Subcutaneous abdominal adipose tissue (tissue), 5 donors: ENCODE data around the gene RAB43.
"Not testable (repeated sequence)": the region's sequence is repeated elsewhere in the genome, so short reads cannot be mapped to it uniquely, and the experiment has no call there.

Experiments
- H3K27ac ChIP-seq: one replicate; pipeline ENCODE4 v1.7.0; 2013; ENCODE audit warnings: low read depth, mild to moderate bottlenecking, inconsistent platforms, low read length, moderate library complexity
- H3K27me3 ChIP-seq, 5 donors: one replicate each; pipeline ENCODE4 v1.7.0; 2013; ENCODE audit warnings: low read length in 5 of 5, inconsistent platforms in 1 of 5; ENCODE audit not compliant: control insufficient read depth in 5 of 5, insufficient read depth in 4 of 5
- H3K36me3 ChIP-seq, 5 donors: one replicate each; pipeline ENCODE4 v1.7.0; 2013; ENCODE audit warnings: low read length in 5 of 5; ENCODE audit not compliant: control insufficient read depth in 5 of 5, insufficient read depth in 5 of 5
- H3K4me1 ChIP-seq, 5 donors: one replicate each; pipeline ENCODE4 v1.7.0; 2013; ENCODE audit warnings: low read length in 5 of 5, mild to moderate bottlenecking in 3 of 5, moderate library complexity in 1 of 5; ENCODE audit not compliant: control insufficient read depth in 5 of 5, insufficient read depth in 5 of 5
- H3K4me3 ChIP-seq, 5 donors: one replicate each; pipeline ENCODE4 v1.7.0; 2013; ENCODE audit warnings: low read length in 5 of 5, low read depth in 1 of 5
- H3K9ac ChIP-seq, 5 donors: one replicate each; pipeline ENCODE4 v1.7.0; 2013; ENCODE audit warnings: low read length in 5 of 5, mild to moderate bottlenecking in 4 of 5, moderate library complexity in 3 of 5
- H3K9me3 ChIP-seq, 5 donors: one replicate each; pipeline ENCODE4 v1.7.0; 2013; ENCODE audit warnings: low read length in 5 of 5; ENCODE audit not compliant: control insufficient read depth in 5 of 5
- donor health status: healthy.
- donor health status: healthy.
- donor health status: healthy.
- donor health status: healthy.
- donor health status: healthy.

The RAB43 gene

DNA sequence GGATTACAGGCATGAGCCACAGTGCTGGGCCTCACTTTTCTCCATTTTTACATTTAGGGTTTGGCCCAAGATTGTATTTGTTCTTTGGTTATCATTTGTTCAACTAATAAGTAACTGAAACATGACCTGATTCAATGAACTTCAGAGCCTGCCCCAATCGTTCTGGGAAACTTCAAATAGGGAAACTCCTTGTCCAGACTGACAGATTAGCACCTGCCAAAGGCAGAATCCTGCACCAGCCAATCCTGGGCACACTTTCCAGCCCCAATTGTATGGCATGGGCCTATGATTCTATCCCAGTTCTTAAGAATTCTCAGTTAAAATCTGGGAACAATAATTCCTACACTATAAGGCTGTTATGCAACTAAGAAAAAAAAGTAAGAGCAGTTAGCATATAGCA is 18.3 kb upstream of the RAB43 start:
- H3K9ac ChIP-seq = no peak overlapping the region

DNA sequence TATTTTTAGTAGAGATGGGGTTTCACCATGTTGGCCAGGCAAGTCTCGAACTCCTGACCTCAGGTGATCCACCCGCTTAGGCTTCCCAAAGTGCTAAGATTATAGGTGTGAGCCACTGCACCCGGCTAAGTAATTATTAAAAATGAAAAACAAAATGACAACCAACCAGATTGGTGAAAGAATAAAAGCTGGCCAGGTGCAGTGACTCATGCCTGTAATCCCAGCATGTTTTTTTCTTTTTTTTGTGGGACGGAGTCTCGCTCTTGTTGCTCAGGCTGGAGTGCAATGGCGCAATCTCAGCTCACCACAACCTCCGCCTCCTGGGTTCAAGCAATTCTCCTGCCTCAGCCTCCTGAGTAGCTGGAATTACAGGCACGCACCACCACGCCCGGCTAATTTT is 14.7 kb upstream of the RAB43 start:
- H3K36me3 ChIP-seq = peaks cover 9 to 70% (median 57%) of the 10 kb centered on the region in 5 donors
- not testable (repeated sequence) for H3K4me1 ChIP-seq, H3K27ac ChIP-seq, H3K4me3 ChIP-seq, H3K27me3 ChIP-seq, H3K9ac ChIP-seq, H3K9me3 ChIP-seq

More for the DNA sequence above, 18.3 kb upstream of the RAB43 start:
- Histone ChIP-seq H3K27ac (no peak overlapping the region), H3K4me1 (no peaks in the 10 kb centered on the region), H3K4me3 (no peak overlapping the region), H3K27me3 (no peaks in the 10 kb centered on the region), H3K9me3 (no peaks in the 10 kb centered on the region), H3K36me3 (peaks cover 16 to 54% (median 35%) of the 10 kb centered on the region in 5 donors)

DNA sequence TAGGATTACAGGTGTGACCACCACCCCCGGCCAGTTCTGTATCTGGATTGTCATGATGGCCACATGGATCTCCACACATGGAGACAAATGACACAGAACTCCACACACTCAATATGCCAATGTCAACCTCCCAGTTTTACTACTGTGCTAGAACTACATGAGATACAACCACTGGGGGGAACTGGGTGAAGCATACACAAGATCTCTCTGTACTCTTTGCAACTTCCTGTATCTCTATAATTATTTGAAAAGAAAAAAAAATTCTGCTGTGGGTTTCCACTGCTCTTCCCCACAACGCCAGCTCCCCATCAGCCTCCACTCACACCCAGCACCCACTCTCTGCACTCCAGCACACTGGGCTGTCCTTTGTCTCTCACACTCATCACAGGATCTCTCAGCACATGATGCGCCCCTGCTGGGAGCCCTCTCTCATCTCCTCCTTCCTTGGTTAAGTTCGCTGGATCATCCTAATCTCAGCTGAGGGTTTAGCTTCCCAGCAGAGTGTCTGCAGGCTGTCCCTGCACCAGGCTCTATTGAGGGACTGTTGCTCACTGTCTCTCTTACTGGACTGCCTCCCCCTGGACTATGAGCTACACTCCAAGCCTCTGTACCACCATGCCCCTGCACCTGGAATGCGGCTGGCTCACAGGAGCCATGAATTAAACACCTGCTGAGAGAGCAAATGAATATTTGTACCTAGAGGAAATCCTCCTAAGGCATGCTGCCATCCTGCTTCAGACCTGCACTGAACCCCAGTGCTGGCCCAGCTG is 10.7 kb upstream of the RAB43 start:
- H3K27ac ChIP-seq = no peak overlapping the region
- H3K9me3 ChIP-seq = no peaks in the 10 kb centered on the region
- no peak overlapping the region for H3K4me3 ChIP-seq
- H3K4me1 ChIP-seq = no peaks in the 10 kb centered on the region
- peaks cover 6 to 81% (median 72%) of the 10 kb centered on the region in 5 donors for H3K36me3 ChIP-seq
- H3K27me3 ChIP-seq = no peaks in the 10 kb centered on the region
- H3K9ac ChIP-seq = no peak overlapping the region

DNA sequence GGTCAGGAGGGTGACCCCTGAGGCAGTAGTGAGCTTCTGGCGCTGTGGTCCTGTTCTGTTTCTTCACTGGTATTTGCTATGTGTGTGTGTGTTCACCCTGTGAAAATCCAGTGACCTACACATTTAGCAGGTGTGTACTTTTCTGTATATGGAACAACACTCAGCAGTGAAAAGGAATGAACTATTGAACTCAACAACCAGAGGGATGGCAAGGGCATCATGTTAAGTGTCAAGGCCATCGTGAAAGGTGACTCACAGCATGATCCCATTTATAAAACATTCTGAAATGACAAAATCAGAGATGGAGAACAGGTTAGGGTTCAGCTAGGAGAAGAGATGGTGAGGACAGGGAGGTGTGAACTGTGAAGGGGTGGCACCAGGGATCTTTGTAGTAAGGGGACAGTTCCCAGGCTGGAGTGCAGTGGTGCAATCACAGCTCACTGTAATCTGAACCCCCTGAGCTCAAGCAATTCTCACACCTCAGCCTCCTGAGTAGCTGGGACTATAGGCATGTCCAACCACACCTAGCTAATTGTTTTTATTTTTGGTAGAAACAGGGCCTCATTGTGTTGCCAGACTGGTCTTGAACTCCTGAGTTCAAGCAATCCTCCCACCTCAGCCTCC is 10.0 kb upstream of the RAB43 start:
- no peak overlapping the region for H3K9ac ChIP-seq
- H3K27ac ChIP-seq = no peak overlapping the region
- H3K4me3 ChIP-seq = no peak overlapping the region
- no peaks in the 10 kb centered on the region for H3K9me3 ChIP-seq
- no peaks in the 10 kb centered on the region for H3K4me1 ChIP-seq
- H3K36me3 ChIP-seq = peaks cover 6 to 88% (median 78%) of the 10 kb centered on the region in 5 donors
- H3K27me3 ChIP-seq = no peaks in the 10 kb centered on the region

DNA sequence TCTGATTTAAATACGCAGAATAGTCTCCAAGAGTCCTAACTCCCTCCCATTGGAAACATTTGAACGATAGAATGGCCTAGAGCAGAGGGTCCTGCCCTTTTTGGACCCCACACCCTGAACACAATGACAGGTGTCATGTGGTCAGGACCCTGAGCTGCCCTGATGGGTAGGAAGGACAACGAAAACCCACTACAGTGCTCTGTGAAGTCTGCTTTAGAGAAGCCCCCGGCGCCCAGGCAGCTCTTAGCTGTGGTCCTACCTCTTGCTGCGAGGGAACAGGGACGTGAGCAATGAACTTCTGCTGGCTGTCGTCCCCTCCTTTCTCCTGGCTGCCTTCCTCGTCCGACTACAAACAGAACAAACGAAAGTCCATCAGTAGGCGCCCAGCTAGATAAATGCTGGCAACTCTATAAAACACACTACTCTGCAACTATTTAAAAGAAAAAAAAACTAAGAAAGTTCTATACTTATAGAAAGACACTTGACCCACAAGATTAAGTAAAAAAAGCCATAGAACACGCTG is 8.7 kb upstream of the RAB43 start:
- H3K9me3 ChIP-seq = no peaks in the 10 kb centered on the region
- no peaks in the 10 kb centered on the region for H3K27me3 ChIP-seq
- no peaks in the 10 kb centered on the region for H3K4me1 ChIP-seq
- H3K27ac ChIP-seq = no peak overlapping the region
- H3K9ac ChIP-seq = no peak overlapping the region
- H3K4me3 ChIP-seq = no peak overlapping the region
- peaks cover 6 to 85% (median 81%) of the 10 kb centered on the region in 5 donors for H3K36me3 ChIP-seq

DNA sequence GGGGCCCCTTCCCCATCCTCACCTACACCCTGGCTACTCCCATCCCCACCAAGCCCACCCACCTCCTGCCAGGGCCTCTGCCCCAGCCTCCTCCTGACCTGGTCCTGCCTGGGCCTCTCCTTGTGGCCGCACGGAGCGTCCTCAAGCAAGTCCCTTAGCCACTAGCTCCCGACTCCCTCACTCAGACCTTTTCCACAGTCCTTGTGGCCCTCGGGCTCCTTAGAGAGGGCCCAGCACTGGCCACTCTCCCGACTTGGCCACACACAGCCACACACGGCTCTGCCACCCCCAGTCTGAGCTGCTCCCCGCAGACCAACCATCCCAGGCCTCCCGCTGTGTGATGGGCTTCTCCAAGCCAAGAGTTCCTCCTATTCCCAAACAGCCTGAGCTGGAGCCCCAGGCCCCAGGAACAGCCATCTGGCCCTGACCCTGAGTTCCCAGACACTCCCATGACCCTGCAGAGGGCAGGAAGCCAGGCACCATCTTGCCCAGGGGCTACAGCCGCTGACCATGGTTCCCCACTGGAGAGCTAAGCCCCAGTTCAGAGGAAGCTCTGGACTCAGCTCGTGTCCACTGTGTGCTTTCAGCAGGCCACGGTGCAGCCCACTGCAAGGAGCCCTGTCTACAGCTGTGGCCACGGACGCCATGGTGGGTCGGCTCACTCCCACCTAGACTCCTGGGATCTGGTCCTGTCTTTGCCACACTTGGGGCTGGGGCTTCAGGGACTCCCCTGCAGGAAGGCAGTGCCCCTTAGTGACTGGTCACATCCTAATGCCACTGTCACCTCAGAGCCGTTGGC is 7.0 kb upstream of the RAB43 start:
- Histone ChIP-seq H3K27ac (no peak overlapping the region), H3K9ac (no peak overlapping the region), H3K4me1 (no peaks in the 10 kb centered on the region), H3K27me3 (no peaks in the 10 kb centered on the region), H3K36me3 (peaks cover 3 to 72% (median 66%) of the 10 kb centered on the region in 5 donors), H3K9me3 (no peaks in the 10 kb centered on the region), H3K4me3 (no peak overlapping the region)

DNA sequence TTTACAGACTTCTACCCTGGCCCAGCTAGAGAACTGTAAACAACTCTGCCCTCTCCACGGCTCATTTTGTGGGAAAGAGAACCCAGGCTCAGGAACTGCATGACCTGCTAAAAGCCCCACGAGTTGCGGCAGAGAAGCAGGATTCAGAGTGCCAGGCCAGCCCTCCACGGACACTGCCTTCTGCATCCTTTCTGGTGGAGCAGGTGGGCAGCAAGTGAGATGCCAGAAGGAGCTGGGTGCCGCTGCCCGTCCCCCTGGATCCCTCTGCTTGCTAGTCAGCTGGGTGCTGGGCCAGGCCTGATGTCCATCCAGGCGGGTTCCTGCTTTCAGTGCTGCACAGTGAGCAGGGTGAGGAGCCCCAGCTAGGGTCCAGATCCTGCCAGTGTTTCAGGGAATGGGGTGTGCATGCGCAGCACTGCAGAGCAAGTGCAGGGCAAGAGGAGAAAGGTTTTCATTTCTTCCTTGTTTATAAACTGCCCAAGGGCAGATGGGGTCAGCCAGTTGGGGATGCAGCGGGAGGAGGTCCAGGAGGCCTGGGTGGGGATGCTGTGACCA is 5.2 kb upstream of the RAB43 start:
- H3K9ac ChIP-seq = no peak overlapping the region
- H3K4me1 ChIP-seq = no peaks in the 10 kb centered on the region
- no peaks in the 10 kb centered on the region for H3K9me3 ChIP-seq
- no peaks in the 10 kb centered on the region for H3K27me3 ChIP-seq
- H3K36me3 ChIP-seq = peaks cover 3 to 55% (median 49%) of the 10 kb centered on the region in 5 donors
- no peak overlapping the region for H3K4me3 ChIP-seq
- H3K27ac ChIP-seq = no peak overlapping the region

DNA sequence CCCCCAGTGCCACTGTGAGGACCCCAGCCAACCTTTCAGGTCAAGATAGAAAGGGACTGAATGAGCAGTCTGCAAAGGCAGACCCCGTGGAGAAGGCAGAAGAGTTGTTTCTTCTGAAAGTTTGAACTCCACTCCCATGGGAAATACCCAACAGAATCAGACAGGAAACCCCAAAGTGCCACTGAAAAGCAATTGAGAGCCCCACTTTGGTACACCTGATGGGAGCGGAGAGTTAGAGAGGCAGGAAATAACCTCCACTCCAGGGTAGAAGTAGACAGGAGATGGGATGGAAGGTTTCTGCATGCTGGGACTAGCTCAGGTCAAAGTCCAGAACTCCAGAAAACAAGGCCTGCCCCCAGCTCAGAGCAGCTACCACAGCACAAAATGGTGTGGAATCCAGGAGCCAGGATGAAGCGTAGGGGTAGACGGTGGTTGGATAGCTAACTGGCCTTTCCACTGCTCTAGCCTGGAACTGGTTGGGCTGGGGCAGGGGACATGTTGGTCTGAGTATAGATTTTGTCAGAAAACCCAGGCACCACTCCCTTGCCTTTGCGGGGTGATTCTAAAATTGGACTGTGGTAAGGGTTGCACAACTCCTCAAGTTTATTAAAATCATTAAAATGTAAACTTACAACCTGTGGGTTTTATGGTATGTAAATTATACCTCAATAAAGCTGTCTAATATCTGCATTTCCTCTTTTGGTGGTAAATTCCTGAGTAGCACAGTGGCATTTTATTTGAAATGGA is 1.9 kb upstream of the RAB43 start:
- H3K9me3 ChIP-seq = no peaks in the 10 kb centered on the region
- no peak overlapping the region for H3K9ac ChIP-seq
- peaks cover 13 to 25% (median 16%) of the 10 kb centered on the region in 5 donors for H3K4me1 ChIP-seq
- H3K27ac ChIP-seq = no peak overlapping the region
- peaks cover 0 to 25% (median 19%) of the 10 kb centered on the region in 5 donors for H3K36me3 ChIP-seq
- H3K4me3 ChIP-seq = no peak overlapping the region
- H3K27me3 ChIP-seq = no peaks in the 10 kb centered on the region

DNA sequence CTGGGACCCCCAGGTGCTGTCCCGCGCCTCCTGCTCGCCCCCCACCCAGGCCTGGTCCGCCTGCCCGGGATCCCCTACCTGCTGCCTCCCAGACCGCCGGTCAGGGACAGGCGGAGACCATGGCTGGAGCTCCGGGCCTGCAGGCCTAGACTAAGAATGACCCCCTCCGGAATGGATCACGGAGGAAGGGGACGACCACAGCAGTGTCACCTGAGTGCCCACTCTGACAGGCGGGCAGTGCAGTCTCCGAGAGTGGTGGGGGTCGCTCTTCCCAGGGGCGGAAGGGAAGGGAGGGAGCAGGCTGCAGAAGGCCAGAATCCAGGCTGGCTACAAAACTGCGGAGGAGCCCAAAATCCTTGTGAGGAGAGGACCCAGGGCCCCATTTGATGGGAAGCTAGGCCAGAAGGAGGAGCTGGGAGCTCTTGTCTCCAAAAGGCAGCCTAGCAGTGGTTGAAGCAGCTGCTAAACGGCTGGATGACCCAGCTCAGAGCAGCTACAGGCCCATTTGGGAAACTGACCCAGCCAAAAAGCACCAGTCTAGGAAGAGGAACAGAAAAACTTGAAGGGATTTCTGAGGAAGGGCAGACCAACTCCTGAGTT is 908 bp upstream of the RAB43 start:
- H3K4me3 ChIP-seq = peak overlapping the region in 3 of 5 donors; percentile 61 to 83 (median 67)
- peak overlapping the region in 2 of 5 donors; percentile 60 to 84 for H3K9ac ChIP-seq

More for the DNA sequence above, 908 bp upstream of the RAB43 start:
- Histone ChIP-seq H3K27ac (peak overlapping the region; percentile 70), H3K9me3 (no peaks in the 10 kb centered on the region), H3K4me1 (peaks cover 13 to 25% (median 16%) of the 10 kb centered on the region in 5 donors), H3K36me3 (peaks cover 0 to 21% (median 16%) of the 10 kb centered on the region in 5 donors), H3K27me3 (no peaks in the 10 kb centered on the region)
